ENCODE results near the gene MAOB.

DNA sequence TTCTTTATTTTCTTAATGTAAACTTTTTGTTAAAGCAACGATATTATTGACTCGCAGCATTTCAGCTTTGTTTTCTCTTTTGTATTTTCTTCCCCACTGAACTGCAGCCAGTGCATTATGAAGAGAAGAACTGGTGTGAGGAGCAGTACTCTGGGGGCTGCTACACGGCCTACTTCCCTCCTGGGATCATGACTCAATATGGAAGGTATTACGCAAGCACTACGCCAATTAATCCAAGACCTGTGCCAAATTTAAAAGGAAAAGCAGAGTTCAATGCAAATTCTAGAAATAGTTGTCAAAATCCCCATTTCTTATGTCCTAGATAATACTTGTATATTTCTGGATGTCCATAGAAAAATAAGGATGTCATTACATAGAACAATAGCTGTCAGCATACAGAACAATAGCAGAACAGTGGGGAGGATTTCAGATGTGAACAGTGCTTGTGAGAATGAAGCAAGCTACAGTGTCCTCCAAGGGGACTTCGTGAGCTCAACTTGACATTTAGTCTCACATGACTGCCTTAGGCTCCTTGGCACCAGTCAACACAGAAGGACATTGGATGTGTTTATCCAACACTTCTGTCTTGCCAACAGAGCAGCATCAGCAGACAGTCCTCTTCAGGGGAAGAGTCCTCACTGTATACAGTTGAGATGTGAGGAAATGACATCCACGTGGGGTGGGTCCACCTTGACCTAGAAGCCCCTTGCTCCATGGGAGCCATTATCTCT is 140.2 kb downstream of the MAOB start:
- no peak for TF ChIP-seq CTCF (conservative IDR thresholded peaks at IDR 0.05; ENCODE audit: low read depth, low read length)
- TF ChIP-seq EZH2phosphoT487 (IDR thresholded peaks at IDR 0.05; ENCODE audit: borderline replicate concordance, low read length): no peak

Measured in PC-3 (cell line).